ENCODE results near the gene ZNF836.

DNA sequence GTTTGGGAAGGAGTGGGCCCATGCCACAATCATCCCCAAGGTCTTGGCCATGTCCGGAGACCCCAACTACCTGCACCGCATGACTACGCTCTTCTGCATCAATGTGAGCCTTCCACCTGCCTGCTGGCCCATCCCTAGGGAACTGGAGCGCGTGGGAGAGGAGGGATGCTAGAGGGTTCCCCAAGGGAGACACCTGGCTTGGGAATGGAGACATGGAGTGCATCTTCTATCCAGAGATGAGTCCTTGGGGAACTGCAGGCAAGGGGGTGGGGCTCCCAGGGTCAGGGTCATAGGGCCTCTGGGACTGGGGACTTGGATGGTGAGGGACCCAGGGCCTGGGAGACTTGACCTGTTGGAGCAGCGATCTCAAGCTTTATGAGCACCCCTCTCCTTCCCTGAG is 49.6 kb upstream of the ZNF836 start:
- TF ChIP-seq CTCF (IDR thresholded peaks at IDR 0.05) (no peak), POLR2A (IDR thresholded peaks at IDR 0.05) (no peak)

Measured in right lobe of liver (tissue), 4 donors.